GM20431 (cell line): Measurements from ENCODE around the gene DENND4B.

Experiments used
- in situ Hi-C: fragments of 300-500 bp; cut with MseI, MboI; formaldehyde crosslinking; loops from one replicate; pipeline ENCODE4 v1.15.0; 2020; ENCODE audit warnings: low sequenced_read_pairs; ENCODE audit not compliant: unreplicated experiment

Gene DENND4B

DNA sequence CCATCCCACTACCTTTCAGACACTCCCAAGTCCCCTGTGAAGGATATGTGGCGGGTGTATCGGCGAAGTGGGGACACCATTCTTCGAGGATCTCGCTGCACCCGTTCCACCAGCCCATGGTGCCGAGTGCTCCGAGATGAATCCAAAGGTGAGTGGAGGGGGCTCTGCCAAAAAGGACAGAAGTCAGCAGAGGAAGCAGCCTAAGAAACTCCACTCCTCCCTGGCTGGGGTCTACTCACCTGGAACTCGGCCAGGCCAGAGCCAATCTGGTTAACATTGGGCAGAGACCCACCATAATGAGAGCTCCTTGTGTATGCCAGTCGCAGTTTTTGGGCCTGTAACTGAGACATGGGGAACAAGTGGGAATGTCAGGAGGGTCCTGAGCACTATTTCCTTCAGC is 8.3 kb upstream of the DENND4B start:
- in situ Hi-C loops, result no loop called here

DNA sequence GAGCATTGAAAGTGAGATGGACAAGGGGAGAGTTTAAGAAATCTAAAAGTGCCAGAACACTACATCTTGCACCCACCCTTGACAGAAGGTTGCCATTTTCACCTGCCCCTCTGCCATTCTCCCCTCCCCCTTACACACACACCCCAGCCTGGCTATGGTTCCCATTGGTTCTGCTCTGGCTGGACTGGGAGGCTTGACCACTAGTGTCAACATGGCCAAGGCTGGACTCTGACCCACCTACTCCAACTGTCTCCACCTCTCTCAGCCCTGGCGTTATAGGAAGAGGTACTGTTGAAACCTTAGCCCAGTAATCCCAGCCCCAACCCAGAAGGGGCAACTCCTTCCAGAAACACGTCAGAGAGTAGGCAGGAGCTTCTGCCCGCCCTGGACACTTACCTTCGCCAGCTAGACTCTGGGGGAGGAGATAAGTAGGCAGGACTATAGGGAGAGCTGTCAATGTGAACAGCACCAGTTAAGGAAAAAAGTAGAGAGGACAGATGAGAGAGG is 7.4 kb upstream of the DENND4B start:
- in situ Hi-C loops, result no loop called here

DNA sequence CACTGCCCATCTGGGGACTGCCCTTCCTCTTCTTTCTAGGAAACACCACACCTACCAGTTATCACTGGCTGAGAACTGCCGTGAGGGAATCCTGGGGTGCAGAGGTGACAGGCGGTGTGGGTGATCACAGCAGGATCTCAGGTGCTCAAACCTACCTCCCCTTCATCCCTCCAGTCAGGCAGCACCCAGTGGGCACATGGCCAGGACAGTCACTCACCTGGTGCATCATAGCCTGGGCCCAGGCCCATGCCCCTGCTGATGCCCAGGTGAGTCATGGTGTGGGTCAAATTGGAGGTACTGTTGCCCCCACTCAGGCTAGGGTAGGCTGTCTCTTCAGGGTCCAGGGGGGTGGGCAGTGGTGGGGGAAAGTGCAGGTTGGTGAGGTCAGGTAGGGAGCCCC is 5.3 kb upstream of the DENND4B start:
- in situ Hi-C loops, result no loop called here

DNA sequence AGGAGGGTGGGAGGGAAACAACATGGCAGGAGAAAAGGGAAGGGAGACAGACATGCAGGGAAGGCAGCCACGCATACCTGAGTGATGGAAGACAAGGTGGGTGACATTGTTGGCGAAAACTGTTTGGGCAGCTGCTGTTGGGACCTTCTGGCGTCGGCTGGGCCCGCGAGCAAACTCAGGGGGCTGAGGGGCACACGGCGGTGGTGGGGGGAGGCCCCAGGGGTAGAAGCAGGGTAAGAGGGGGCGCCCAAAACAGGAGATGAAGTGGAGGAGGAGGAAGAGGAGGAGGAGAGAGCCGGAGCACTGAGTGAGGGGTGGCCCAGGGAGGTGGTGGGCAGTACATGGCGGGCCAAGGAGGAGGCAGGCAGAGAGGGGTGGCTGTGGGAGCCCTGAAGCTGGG is 4.7 kb upstream of the DENND4B start:
- in situ Hi-C loops, result no loop called here

DNA sequence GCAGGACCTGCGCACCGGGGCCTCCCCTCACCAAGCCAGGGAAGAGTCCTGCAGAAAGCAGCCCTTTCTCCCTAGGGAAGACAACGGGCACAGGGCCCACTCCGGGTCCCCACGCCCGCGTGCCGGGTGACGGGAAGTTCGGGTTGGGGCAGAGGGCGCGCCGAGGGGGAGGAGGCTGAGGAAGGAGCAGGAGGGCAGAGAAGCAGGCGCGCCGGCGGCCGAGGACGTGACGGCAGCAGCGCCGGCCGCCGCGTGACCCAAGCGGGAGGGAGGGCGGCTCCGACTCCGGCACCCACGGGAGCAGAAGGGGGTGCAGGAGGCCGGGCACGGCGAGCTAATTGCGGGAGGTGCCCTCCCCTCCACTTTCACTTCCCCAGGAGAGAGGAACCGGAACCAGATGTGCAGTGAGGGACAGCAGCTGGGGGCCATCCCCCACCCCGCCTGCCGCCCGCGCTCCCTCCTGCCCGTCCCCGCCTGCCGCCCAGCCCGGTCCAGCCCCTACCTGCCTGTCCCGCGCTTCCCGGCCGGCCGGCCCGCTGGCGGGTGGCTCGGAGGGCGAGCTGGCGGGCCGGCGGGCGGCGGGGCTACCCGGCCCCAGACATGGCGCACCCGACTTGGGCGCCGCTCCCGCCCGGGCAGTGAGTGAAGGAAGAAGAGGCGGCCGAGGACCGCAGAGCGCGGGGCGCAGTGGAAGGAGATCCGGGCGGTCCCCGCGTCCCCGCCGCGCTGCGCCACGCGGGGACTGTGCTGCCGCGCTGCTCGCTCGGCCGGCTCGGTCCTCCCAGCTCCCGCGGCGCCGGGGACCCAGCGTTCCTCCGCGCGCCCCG is 510 bp downstream of the DENND4B start:
- in situ Hi-C loops, result no loop called here

DNA sequence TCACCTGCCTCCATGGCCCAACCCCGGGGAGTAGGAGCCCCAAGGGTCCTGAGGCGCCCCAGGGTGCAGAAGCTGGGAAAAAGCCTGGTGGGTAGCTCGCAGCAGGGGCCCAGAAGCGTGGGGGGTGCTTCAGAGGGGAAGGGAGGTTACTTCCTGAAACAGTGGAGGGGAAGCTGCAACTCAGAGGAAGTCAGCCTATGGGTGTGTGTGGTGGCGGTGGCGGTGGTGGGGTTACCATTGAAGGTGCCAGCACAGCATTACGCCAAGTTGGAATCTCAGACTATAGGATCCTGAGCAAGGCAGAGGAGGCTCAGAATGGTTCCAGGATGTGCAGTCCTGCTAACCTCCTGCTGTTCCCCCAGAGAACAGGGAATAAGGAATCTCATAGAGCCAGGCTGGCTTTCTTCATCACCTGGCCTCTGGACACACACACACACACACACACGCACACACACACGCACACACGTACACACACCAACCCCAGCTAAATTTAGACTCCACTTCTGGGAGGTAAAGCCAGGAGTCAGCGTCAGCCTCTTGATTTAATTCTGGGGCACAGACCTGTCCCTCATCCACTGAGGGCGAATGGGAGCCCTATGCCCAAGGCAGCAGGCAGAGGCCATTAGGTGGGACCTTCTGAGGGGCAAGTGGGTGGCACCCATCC is 1.3 kb downstream of the DENND4B start:
- in situ Hi-C loops, result no loop called here

DNA sequence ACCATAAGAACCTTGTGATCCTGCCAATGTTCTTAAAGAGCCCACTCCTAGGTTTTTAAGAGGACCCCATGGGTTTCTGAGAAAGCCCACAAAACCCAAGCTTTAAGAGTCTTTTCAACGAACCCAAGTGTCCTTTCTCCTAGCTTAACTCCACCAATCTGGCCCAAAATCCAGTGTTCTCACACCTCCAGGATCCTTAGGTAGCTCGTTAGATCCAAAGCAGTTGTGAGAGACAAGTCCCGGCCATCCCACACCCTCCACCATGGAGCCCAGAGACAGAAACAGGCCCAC is 1.7 kb downstream of the DENND4B start:
- in situ Hi-C loops, result no loop called here

DNA sequence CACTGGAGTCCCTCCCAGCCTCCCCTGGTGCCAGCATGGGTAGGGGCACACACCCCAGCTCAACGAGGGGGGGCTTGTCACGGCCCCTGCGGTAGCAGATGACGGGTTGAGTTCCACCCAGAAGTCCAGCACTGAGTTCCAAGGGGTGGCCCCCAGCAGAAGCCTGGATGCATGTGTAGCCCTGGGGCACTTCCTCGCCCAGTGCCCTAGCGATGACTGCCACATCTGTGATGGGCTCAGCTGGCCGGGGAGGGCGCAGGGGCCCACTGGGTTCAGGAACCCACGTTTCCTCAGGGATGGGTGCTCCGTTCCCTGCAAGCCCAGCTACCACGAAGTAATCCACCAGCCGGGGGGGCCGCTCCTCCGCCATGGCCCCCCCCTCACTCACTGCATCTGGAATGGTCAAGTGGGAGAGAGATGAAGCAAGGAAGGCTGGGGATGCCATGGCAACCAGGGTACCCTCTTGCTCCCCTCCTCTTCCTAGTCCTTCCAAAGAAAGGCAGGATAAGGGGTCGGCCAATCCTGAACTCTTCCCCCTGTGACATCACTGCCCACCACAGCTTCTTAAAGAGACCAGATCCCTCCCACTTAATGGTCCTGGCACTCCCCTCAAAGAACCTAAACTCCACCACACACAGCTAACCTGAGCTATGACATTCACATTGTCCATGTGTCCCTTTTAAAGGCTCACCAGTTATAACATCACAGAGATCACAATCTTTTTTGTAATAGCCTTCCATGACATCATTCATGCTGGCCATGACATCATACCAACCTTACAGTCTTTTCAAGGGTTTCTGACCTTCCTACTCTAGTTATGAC is 2.3 kb downstream of the DENND4B start:
- in situ Hi-C loops, result no loop called here

DNA sequence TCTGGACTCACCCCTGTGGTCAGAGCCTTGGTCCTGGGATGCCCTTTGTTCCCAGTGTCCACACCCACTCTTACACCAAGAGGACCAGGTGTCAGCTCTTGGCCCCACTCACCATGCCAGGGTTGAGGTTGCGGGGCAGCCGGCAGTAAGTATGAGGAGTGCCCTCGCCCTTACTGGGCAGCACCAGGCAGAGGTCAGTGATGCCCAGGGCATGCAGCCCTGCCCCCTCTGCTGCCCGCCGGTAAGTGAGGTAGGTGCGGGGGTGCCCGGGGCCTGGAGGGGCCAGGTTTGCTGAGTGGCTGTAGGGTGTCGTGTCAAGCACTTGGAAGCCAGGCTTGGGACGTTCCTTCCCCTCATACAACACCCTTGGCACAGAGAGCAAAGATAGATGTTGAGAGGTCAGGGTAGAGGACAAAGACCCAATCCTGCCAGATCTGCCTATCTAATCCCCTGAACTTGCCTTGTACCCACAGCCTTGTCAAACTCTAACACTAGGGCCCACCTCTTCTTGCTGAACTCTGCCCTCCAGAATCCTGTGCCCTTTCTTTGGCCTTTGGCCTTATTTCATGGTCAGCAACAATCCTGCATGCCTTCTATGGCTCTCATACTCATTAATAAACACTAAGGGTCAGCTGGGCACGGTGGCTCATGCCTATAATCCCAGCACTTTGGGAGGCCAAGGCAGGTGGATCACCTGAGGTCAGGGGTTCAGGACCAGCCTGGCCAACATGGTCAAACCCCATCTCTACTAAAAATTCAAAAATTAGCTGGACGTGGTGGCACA is 3.6 kb downstream of the DENND4B start:
- in situ Hi-C loops, result no loop called here

DNA sequence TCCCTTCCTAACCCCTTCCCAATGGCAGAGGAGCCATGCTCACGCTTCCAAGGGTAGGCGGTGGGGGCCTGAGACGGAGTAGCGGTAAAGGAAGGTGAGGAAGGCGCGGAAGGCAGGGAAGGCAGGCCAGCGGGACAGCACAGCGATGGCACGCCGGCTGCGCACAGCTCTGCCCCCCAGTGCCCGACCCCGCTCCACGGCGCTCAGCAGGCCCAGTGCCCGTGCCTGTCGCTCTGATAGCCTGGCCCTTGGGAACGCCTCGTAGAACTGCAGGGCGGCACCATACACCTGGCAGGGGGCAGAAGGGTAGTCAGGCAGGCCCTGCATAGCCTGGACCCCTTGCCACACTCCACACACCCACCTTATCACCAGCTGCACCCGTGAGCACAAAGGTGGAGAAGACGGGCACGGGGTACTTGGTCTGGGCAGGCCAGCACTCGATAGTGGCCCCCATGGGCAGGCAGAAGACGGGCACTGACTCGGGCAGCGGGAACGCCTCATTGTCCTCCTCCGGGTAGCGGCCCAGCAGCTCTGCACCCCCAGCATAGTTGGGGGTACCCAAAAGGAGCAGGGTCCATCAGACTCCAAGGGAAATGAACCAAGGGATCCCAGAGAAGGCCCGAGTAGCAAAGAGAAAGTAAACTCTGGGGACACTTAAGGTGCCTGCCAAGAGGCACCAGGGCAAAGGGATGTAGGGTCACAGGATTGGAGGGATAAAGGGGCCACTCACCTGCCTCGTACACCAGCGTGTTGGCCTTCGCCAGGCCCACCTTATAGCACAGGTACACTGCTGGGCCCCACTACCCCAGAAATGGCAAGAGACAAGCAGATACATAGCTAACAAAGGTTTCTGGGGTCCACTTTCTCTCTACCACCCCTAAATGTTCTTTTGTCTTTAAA is 4.4 kb downstream of the DENND4B start:
- in situ Hi-C loops, result no loop called here

DNA sequence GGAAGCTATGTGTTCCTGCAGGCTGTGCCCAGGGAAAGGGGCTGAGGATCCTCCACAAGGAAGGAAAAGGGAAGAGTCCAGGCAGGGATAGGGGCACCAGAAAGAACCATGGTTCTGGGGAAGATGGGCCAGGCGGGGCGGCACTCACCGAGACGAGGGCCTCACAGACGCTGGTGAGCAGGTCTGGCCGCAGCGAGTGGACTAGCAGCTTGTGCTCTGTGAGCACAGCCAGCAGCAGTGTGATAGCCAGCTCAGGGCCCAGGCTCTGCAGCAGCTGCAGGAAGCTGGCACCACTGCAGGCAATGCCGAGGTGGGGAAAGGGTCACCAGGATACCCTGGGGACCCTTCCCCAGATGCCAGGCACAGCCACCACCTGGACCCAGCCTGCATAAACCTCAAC is 5.8 kb downstream of the DENND4B start:
- in situ Hi-C loops, result no loop called here

DNA sequence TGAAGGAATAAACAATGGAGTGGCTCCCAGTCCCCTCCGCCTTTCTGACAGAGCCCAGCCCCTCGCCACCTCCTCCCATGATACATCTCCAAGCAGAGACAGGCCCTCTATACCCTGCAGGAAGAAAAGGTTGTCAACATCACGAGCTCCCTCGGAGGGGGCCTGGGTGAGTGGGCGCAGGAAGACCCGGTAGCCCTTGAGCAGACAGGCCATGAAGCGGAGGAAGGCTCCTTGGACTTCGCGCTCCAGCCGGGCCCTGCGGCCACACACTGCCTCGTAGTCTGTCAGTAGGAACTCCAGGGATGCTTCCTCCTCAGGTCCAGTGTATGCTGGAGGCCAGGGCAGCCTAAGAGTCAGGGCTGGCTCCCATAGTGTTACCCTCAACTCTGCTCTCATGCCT is 7.0 kb downstream of the DENND4B start:
- in situ Hi-C loops, result no loop called here

DNA sequence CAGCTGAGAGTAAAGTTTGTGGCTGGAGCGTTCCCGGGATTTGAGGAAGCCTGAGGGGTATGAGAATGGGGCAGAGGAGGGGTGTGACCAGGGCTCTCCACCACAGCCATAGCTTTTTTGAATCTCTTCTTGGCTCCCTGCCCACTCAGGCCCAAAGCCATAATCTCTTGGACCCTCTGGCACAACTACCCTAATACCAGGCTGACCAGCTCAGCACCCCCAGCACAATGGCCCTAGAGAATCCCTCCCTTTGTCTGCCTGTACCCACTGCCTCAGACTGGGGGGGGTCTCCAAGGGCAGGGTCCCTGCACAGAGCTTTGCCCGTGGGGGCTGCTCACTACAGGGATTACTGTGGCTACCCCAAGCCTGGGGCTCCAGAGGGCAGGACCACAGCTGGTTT is 7.5 kb downstream of the DENND4B start:
- in situ Hi-C loops, result no loop called here

DNA sequence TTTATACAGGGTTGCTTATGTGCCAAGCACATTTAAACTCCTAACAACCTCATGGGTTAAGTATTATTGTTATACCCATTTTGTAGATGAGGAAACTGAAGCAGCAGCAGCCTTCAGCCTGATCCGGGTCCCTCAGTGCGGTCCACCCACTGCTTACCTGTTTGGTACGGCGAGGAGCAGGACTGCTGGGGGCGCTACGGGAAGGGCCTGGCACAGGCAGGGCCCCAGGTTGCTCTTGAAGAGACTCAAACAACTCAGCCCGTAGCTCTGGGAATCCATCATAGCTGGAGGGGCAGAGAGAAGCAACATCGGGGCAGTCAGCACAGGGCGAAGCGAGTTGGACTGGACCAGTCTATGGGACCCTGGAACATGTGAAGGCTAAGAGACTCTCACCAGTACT is 9.2 kb downstream of the DENND4B start:
- in situ Hi-C loops, result no loop called here

DNA sequence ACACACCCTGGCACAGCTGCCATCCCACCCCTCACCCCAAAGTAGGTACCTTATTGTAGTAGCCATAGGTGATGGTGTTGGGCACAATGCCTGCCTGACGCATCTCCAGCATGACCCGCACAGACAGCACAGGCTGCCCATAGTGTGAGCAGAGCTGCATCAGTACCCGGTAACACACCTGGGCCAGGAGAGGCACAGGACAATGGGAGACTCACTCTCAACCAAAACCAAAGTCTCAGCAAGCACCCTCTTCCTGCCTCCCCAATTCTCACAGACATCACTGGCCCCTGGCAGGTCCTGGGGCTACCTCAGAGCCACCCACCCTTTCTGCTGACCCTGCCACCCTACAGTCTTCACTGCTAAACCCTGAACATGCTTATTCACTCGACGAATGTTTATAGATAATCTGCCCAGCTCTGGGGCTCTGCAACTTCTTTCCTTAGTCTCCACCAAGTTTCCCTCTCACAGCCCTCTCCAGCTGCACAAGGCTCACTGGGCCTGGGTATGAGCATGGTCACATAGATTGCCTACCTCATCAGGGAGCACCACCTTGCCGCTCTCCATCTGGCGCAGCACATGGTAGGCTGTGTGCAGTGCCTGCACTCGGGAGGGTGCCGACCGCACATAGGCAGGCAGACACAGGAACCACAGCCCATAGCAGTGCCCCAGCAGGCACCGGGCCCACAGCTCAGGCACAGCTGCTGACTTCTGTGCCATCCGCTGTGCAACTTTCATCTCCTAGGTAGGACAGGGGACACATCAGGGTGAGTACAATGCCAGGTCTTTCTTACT is 10.3 kb downstream of the DENND4B start:
- in situ Hi-C loops, result no loop called here

DNA sequence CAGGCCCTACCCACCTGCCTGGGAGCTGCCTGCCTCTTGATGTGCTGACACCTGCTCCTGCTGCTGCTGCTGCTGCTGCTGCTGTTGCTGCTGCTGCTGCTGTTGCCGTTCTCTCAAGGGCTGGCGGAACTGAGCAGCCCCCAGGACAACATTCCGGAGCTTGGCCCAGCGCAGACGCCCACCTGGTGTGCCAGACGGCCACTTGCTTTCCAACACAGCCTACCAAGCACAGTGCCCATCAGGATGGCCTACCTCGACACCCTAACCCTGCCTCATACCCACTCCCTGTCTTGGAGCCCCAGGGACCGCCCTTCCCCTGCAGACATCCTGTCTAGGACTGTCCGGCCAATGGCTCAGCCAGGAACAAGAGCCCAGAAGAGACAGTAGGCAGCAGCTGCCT is 11.8 kb downstream of the DENND4B start:
- in situ Hi-C loops, result no loop called here

DNA sequence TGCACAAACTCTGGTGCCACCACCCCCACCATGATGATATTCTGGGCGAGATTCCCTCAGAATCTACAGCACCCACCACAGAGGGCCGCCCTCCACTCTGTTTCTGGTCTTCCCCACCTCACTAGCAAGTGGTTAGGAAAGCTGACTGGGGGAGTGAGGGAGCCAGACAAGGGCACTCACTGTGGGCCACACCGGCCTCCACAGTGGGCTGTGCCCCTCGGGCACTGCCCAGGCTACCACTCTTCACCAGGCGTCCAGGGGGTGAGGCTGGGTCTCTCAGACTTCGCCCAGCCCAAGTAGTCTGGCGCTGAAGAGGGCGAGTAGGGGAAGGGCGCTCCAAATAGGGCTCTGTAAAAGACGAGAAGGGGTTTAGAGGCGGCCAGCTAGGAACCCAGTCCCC is 12.6 kb downstream of the DENND4B start:
- in situ Hi-C loops, result no loop called here

DNA sequence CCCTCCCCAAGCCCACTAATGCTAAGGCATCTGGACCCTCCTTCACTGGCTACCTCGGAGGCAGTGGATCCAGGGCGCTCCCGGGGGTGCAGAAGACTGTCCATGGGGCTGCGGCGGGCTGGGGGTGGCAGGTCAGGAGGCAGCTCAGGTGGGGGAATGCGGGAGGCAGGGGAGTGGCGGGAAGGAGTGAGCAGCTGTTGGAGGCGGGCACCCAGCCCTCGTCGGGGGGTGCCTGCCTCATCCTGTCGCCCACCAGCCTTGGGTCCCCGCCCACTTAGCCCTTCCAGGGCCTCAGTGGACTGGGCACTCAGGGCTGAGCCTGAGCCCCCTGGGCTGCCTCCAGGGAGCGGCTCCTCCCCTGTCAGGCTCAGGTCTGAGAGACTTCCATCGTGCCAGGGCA is 13.1 kb downstream of the DENND4B start:
- in situ Hi-C loops, result no loop called here
